Karpas-422 (cell line): ENCODE measurements around the gene ITGB1. TPM values are rescaled to one million over a fixed set of nuclear protein-coding genes. Genes with fewer than 3 reads are reported as not detected.
"Not testable (repeated sequence)": the region's sequence is repeated elsewhere in the genome, so short reads cannot be mapped to it uniquely, and the experiment has no call there.

Source experiments
- DNase-seq: peaks from one replicate; pipeline ENCODE4 v3.0.0-alpha.2; 2015
- H2AFZ ChIP-seq: fragments of 200-600 bp; sonication (generic); 2 replicates; pipeline ENCODE4 v1.6.1; 2014; ENCODE audit warnings: antibody characterized with exemption, low read length, mixed read lengths
- H3K27ac ChIP-seq: fragments of 200-600 bp; sonication (generic); 2 replicates; pipeline ENCODE4 v1.5.1; 2014; ENCODE audit warnings: mild to moderate bottlenecking, low read length, moderate library complexity
- H3K27me3 ChIP-seq: fragments of 200-600 bp; sonication (generic); 2 replicates; pipeline ENCODE4 v1.6.1; 2014; ENCODE audit warnings: low read length, mixed read lengths
- H3K36me3 ChIP-seq: fragments of 200-600 bp; sonication (generic); 2 replicates; pipeline ENCODE4 v1.6.1; 2014; ENCODE audit warnings: low read length, mixed read lengths; ENCODE audit not compliant: insufficient read depth
- H3K4me1 ChIP-seq: fragments of 200-600 bp; sonication (generic); 2 replicates; pipeline ENCODE4 v1.6.1; 2014; ENCODE audit warnings: mild to moderate bottlenecking, low read length, mixed read lengths
- H3K4me2 ChIP-seq: fragments of 200-600 bp; sonication (generic); 2 replicates; pipeline ENCODE4 v1.6.1; 2014; ENCODE audit warnings: low read length, low read depth, mild to moderate bottlenecking; ENCODE audit not compliant: poor library complexity, severe bottlenecking
- H3K4me3 ChIP-seq: fragments of 200-600 bp; sonication (generic); 2 replicates; pipeline ENCODE4 v1.5.1; 2014; ENCODE audit warnings: mild to moderate bottlenecking, antibody characterized with exemption, low read length, mixed read lengths
- H3K79me2 ChIP-seq: fragments of 200-600 bp; sonication (generic); 2 replicates; pipeline ENCODE4 v1.6.1; 2014; ENCODE audit warnings: mild to moderate bottlenecking, low read length, mixed read lengths
- H3K9ac ChIP-seq: fragments of 200-600 bp; sonication (generic); 2 replicates; pipeline ENCODE4 v1.6.0; 2014; ENCODE audit warnings: low read length
- H3K9me2 ChIP-seq: fragments of 200-600 bp; sonication (generic), shearing (Covaris generic); replicated peaks from 2 replicates; pipeline ENCODE4 v1.6.0; 2014; ENCODE audit warnings: mild to moderate bottlenecking, low read length, moderate library complexity; ENCODE audit not compliant: insufficient read depth
- H3K9me3 ChIP-seq: fragments of 300-700, 200-600 bp; sonication (generic); 2 replicates; pipeline ENCODE4 v1.6.1; 2014; ENCODE audit warnings: low read length, mixed read lengths
- H4K20me1 ChIP-seq: fragments of 200-600 bp; sonication (generic); 2 replicates; pipeline ENCODE4 v1.6.1; 2014; ENCODE audit warnings: mild to moderate bottlenecking, antibody characterized with exemption, low read length, low read depth; ENCODE audit not compliant: insufficient read depth
- total RNA-seq: library from RNA; depleted of rRNA; stranded (reverse); fragments of >200 nt; shearing (Covaris generic); gene quantifications from 2 replicates; pipeline ENCODE4 v1.2.3, GENCODE V29; 2014; ENCODE audit warnings: low replicate concordance

Gene ITGB1
- total RNA-seq, 1 experiment from 2014 or later = 559 TPM

- H3K4me1 ChIP-seq = peaks cover 52% of the 10 kb centered on the region
- not testable (repeated sequence) for DNase-seq, H4K20me1 ChIP-seq, H3K4me3 ChIP-seq, H2AFZ ChIP-seq, H3K4me2 ChIP-seq, H3K27ac ChIP-seq, H3K36me3 ChIP-seq, H3K9ac ChIP-seq, H3K9me3 ChIP-seq, H3K9me2 ChIP-seq, H3K79me2 ChIP-seq, H3K27me3 ChIP-seq
These were observed 36.6 kb upstream of the ITGB1 start for GRCh38 chr10:32994632-32995031.

- not testable (repeated sequence) for H2AFZ ChIP-seq, H3K4me3 ChIP-seq, H3K79me2 ChIP-seq, H3K4me2 ChIP-seq, DNase-seq, H3K27me3 ChIP-seq, H3K27ac ChIP-seq, H3K9ac ChIP-seq, H4K20me1 ChIP-seq, H3K9me3 ChIP-seq, H3K9me2 ChIP-seq, H3K36me3 ChIP-seq
- H3K4me1 ChIP-seq = peaks cover 50% of the 10 kb centered on the region
These were observed 34.3 kb upstream of the ITGB1 start for GRCh38 chr10:32992310-32992709.

- peaks cover 54% of the 10 kb centered on the region for H3K4me1 ChIP-seq
These were observed 32.8 kb upstream of the ITGB1 start for GRCh38 chr10:32990811-32991210.

GRCh38 chr10:32988604-32989003 lies 30.6 kb upstream of the ITGB1 start:
- H3K27me3 ChIP-seq = no peaks in the 10 kb centered on the region
- no peaks in the 10 kb centered on the region for H4K20me1 ChIP-seq

More at GRCh38 chr10:32990811-32991210, 32.8 kb upstream of the ITGB1 start:
- H3K36me3 ChIP-seq = no peaks in the 10 kb centered on the region
- no peaks in the 10 kb centered on the region for H3K9me2 ChIP-seq
- no peaks in the 10 kb centered on the region for H4K20me1 ChIP-seq
- no peak overlapping the region for H3K4me3 ChIP-seq
- DNase-seq = no peak
- no peak overlapping the region; the same call in 1 of the 2 replicates for H3K9ac ChIP-seq
- H3K27ac ChIP-seq = peak overlapping the region; percentile 75
- H3K27me3 ChIP-seq = no peaks in the 10 kb centered on the region
- no peak overlapping the region for H3K4me2 ChIP-seq
- H2AFZ ChIP-seq = peak overlapping the region; percentile 60; the same call in 1 of the 2 replicates
- no peaks in the 10 kb centered on the region; the same call in 1 of the 2 replicates for H3K9me3 ChIP-seq
- no peaks in the 10 kb centered on the region for H3K79me2 ChIP-seq

GRCh38 chr10:32987172-32987571 lies 29.1 kb upstream of the ITGB1 start:
- Histone ChIP-seq H3K4me1 (peaks cover 82% of the 10 kb centered on the region), H3K27me3 (no peaks in the 10 kb centered on the region), H4K20me1 (no peaks in the 10 kb centered on the region), H3K9ac (no peak overlapping the region), H3K4me3 (no peak overlapping the region), H3K9me3 (no peaks in the 10 kb centered on the region), H3K27ac (peak overlapping the region; percentile 94), H3K79me2 (no peaks in the 10 kb centered on the region), H3K36me3 (no peaks in the 10 kb centered on the region), H3K4me2 (no peak overlapping the region), H2AFZ (no peak overlapping the region), H3K9me2 (no peaks in the 10 kb centered on the region)
- DNase-seq = no peak

More at GRCh38 chr10:32988604-32989003, 30.6 kb upstream of the ITGB1 start:
- no peaks in the 10 kb centered on the region for H3K36me3 ChIP-seq
- H3K4me2 ChIP-seq = no peak overlapping the region
- H3K4me1 ChIP-seq = peaks cover 71% of the 10 kb centered on the region
- no peaks in the 10 kb centered on the region for H3K9me2 ChIP-seq
- H3K27ac ChIP-seq = peak overlapping the region; percentile 94
- H3K79me2 ChIP-seq = no peaks in the 10 kb centered on the region
- H3K9me3 ChIP-seq = no peaks in the 10 kb centered on the region
- H3K9ac ChIP-seq = no peak overlapping the region
- H2AFZ ChIP-seq = no peak overlapping the region
- H3K4me3 ChIP-seq = no peak overlapping the region
- DNase-seq = peak; percentile 76

GRCh38 chr10:32985775-32986350 lies 27.8 kb upstream of the ITGB1 start:
- Histone ChIP-seq H3K9me2 (no peaks in the 10 kb centered on the region), H3K36me3 (no peaks in the 10 kb centered on the region), H4K20me1 (no peaks in the 10 kb centered on the region), H3K79me2 (no peaks in the 10 kb centered on the region), H3K27ac (peak overlapping the region; percentile 94), H3K9me3 (no peaks in the 10 kb centered on the region), H3K4me3 (peak overlapping the region; percentile 17; the same call in 1 of the 2 replicates), H3K4me2 (peak overlapping the region; percentile 56), H3K27me3 (no peaks in the 10 kb centered on the region), H2AFZ (no peak overlapping the region), H3K4me1 (peaks cover 90% of the 10 kb centered on the region), H3K9ac (peak overlapping the region; percentile 48)
- peak; percentile 95 for DNase-seq

- H4K20me1 ChIP-seq = no peaks in the 10 kb centered on the region
- H3K9ac ChIP-seq = peak overlapping the region; percentile 48
- H3K4me1 ChIP-seq = peaks cover 91% of the 10 kb centered on the region
- peak overlapping the region; percentile 94 for H3K27ac ChIP-seq
- no peaks in the 10 kb centered on the region for H3K9me2 ChIP-seq
- H3K4me3 ChIP-seq = no peak overlapping the region; the same call in 1 of the 2 replicates
- no peaks in the 10 kb centered on the region for H3K79me2 ChIP-seq
- H2AFZ ChIP-seq = no peak overlapping the region
- H3K9me3 ChIP-seq = no peaks in the 10 kb centered on the region
- H3K4me2 ChIP-seq = peak overlapping the region; percentile 56
- H3K27me3 ChIP-seq = no peaks in the 10 kb centered on the region
- peak; percentile 56 for DNase-seq
- no peaks in the 10 kb centered on the region for H3K36me3 ChIP-seq
These were observed 27.3 kb upstream of the ITGB1 start for GRCh38 chr10:32985341-32985764.

GRCh38 chr10:32984003-32984600 lies 26.1 kb upstream of the ITGB1 start:
- Histone ChIP-seq H3K4me3 (no peak overlapping the region), H3K4me1 (peaks cover 96% of the 10 kb centered on the region), H3K9me2 (no peaks in the 10 kb centered on the region), H4K20me1 (no peaks in the 10 kb centered on the region), H3K36me3 (no peaks in the 10 kb centered on the region), H3K9me3 (no peaks in the 10 kb centered on the region), H2AFZ (no peak overlapping the region), H3K27ac (peak overlapping the region; percentile 94), H3K27me3 (no peaks in the 10 kb centered on the region), H3K79me2 (no peaks in the 10 kb centered on the region), H3K9ac (no peak overlapping the region), H3K4me2 (no peak overlapping the region)
- DNase-seq = no peak
